ENCODE data around the gene NOTCH4. TPM values are rescaled to one million over a fixed set of nuclear protein-coding genes. Genes with fewer than 3 reads are reported as not detected.

The NOTCH4 gene
- total RNA-seq, 2 experiments from 2014 or later: 0.47 to 0.53 TPM

DNA sequence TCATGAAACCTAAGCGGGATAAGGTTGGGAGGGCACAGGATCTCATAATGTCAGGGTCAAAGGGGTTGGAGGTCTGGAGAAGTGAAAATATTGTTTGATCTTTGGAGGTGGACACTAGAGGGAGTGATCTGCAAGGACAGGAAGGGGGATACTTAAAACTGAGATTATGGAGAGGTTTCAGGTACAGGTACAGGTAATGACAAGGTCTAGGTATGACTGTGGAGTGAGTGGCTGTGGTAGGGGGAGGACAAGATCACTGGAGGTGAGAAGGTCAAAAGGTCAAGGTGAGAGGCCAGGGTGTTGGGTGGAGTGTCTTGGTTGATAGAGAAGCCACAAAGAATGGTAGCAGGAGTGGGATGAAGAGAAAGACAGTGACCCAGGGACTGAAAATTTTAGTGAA lies 16.8 kb upstream of the NOTCH4 start:
- no peak overlapping the region for H3K27ac ChIP-seq (ENCODE audit: low read depth in 1 of 2, low read length in 2 of 2)
- no peak overlapping the region for H3K4me3 ChIP-seq (ENCODE audit: low read length)
- Mint-ChIP-seq H3K9me3 (no peaks in the 10 kb centered on the region), H3K27ac (no peak overlapping the region), H3K4me3 (no peak overlapping the region), H3K36me3 (ENCODE audit: low read depth) (no peaks in the 10 kb centered on the region), H3K27me3 (no peaks in the 10 kb centered on the region), H3K4me1 (ENCODE audit: low read depth) (peaks cover 6% of the 10 kb centered on the region)
- H3K4me1 ChIP-seq (ENCODE audit: insufficient read depth, low read length): peaks cover 7% of the 10 kb centered on the region
- no peaks in the 10 kb centered on the region for H3K27me3 ChIP-seq (ENCODE audit: control insufficient read depth in 1 of 2, insufficient read depth in 2 of 2, low read length in 2 of 2)
- no peaks in the 10 kb centered on the region for H3K9me3 ChIP-seq (ENCODE audit: control insufficient read depth in 1 of 2, insufficient read depth in 1 of 2, low read length in 2 of 2)
- ATAC-seq (ENCODE audit: poor library complexity) (no peak), DNase-seq (no peak)
- H3K36me3 ChIP-seq (ENCODE audit: insufficient read depth, low read length): no peaks in the 10 kb centered on the region
- intact Hi-C loops (cut with DNase I, micrococcal nuclease): loop anchor here in 1 of 2 experiments (5.0 kb wide), 2 partner anchors 38 to 123 kb away; no protein-coding TSS in a partner anchor
- CTCF ChIA-PET: no interaction called here
- POLR2A ChIA-PET: no interaction called here
- TF ChIP-seq CTCF (IDR thresholded peaks at IDR 0.05): no peak

- intact Hi-C loops (cut with DNase I, micrococcal nuclease): no loop called here
- Mint-ChIP-seq H3K4me1 (ENCODE audit: low read depth) (no peaks in the 10 kb centered on the region), H3K27me3 (no peaks in the 10 kb centered on the region), H3K27ac (no peak overlapping the region), H3K4me3 (no peak overlapping the region), H3K9me3 (no peaks in the 10 kb centered on the region), H3K36me3 (ENCODE audit: low read depth) (no peaks in the 10 kb centered on the region)
- ChIA-PET CTCF (no interaction called here), POLR2A (no interaction called here)
- ATAC-seq (ENCODE audit: poor library complexity) (no peak), DNase-seq (no peak)
- no peaks in the 10 kb centered on the region for H3K27me3 ChIP-seq (ENCODE audit: control insufficient read depth in 1 of 2, insufficient read depth in 2 of 2, low read length in 2 of 2)
- TF ChIP-seq CTCF (IDR thresholded peaks at IDR 0.05): no peak
- H3K27ac ChIP-seq (ENCODE audit: low read depth in 1 of 2, low read length in 2 of 2): no peak overlapping the region
- peaks cover under 1% of the 10 kb centered on the region for H3K4me1 ChIP-seq (ENCODE audit: insufficient read depth, low read length)
- H3K4me3 ChIP-seq (ENCODE audit: low read length): no peak overlapping the region
- no peaks in the 10 kb centered on the region for H3K9me3 ChIP-seq (ENCODE audit: control insufficient read depth in 1 of 2, insufficient read depth in 1 of 2, low read length in 2 of 2)
- no peaks in the 10 kb centered on the region for H3K36me3 ChIP-seq (ENCODE audit: insufficient read depth, low read length)
Measured at GRCh38 chr6:32239462-32239861, 15.6 kb upstream of the NOTCH4 start.

DNA sequence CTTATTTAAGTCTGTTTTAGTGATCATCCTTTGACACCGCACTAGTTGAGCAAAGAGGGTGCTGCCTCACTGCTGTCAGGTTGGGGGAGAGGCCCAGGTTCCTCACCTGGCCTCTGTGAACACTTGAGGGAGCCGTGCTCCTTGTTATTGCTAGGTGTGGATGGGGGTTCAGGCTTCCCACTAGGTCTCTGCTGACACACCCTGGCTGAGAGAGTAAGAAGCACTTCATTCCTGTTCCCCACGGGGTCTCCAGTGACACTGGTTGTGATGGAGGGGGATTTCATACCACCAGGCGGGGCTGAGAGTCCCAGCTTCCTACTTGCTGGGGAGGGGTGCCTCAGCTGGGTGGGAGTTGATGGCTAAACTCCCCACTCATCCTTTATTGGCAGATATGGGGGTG lies 11.1 kb upstream of the NOTCH4 start:
- Histone ChIP-seq H3K4me1 (ENCODE audit: insufficient read depth, low read length) (no peaks in the 10 kb centered on the region), H3K4me3 (ENCODE audit: low read length) (no peak overlapping the region), H3K27ac (ENCODE audit: low read depth in 1 of 2, low read length in 2 of 2) (no peak overlapping the region), H3K27me3 (ENCODE audit: control insufficient read depth in 1 of 2, insufficient read depth in 2 of 2, low read length in 2 of 2) (no peaks in the 10 kb centered on the region), H3K9me3 (ENCODE audit: control insufficient read depth in 1 of 2, insufficient read depth in 1 of 2, low read length in 2 of 2) (no peaks in the 10 kb centered on the region), H3K36me3 (ENCODE audit: insufficient read depth, low read length) (no peaks in the 10 kb centered on the region)
- no peak overlapping the region for H3K4me3 Mint-ChIP-seq
- H3K4me1 Mint-ChIP-seq (ENCODE audit: low read depth): no peaks in the 10 kb centered on the region
- peak in 4 of 14 experiments; percentile 19 to 39 (median 24) for DNase-seq
- ATAC-seq (ENCODE audit: poor library complexity): peak; percentile 37
- no peaks in the 10 kb centered on the region for H3K9me3 Mint-ChIP-seq
- TF ChIP-seq CTCF (IDR thresholded peaks at IDR 0.05): no peak
- H3K27ac Mint-ChIP-seq: no peak overlapping the region
- no peaks in the 10 kb centered on the region for H3K27me3 Mint-ChIP-seq
- intact Hi-C loops (cut with DNase I, micrococcal nuclease): no loop called here
- no peaks in the 10 kb centered on the region for H3K36me3 Mint-ChIP-seq (ENCODE audit: low read depth)
- ChIA-PET POLR2A (no interaction called here), CTCF (no interaction called here)

Measured in CD4-positive, alpha-beta T cell (primary cell).